HepG2 (cell line): ENCODE data around the gene STAT4. TPM values are rescaled to one million over a fixed set of nuclear protein-coding genes. Genes with fewer than 3 reads are reported as not detected.

Source experiments
- ATAC-seq: fragments of 200-7000 bp; cut with Tn5 transposase; 3 replicates; pipeline ENCODE4 v1.9.1; 2020; ENCODE audit warnings: mild to moderate bottlenecking, moderate library complexity
- BruUV-seq: library from RNA; stranded (reverse); fragments of 400-500 nt; replicated peaks from 2 replicates; lab custom pipeline; 2021; lab: Mats Ljungman, UMichigan
- CTCF ChIA-PET: fragments of 300-600 bp; formaldehyde crosslinking; extraction: SDS; loops from one replicate; lab custom pipeline; 2021; ENCODE audit warnings: low total read pairs, inconsistent platforms, low intra/inter-chr PET ratio; lab: Yijun Ruan, JAX
- POLR2A ChIA-PET: fragments of 350-600 bp; sonication (Branson Sonifier 250); formaldehyde crosslinking; loops from one replicate; lab custom pipeline; 2020; ENCODE audit warnings: antibody characterized with exemption, inconsistent platforms; lab: Yijun Ruan, JAX
- DNase-seq: peaks from one replicate; pipeline ENCODE4 v3.0.0-alpha.2; 2015; ENCODE audit warnings: low spot score
- FAIRE-seq: peaks from 3 replicates; lab custom pipeline; 2011; peaks lifted over from hg19 to GRCh38; lab: Jason Lieb, UNC
- H2AFZ ChIP-seq: one replicate; pipeline ENCODE4 v1.6.1; 2011; ENCODE audit warnings: low read length, inconsistent platforms
- H3K27ac ChIP-seq: fragments of 300-600 bp; 3 replicates; pipeline ENCODE4 v1.8.0; 2011; ENCODE audit warnings: mixed run types, mild to moderate bottlenecking, mixed read lengths, low read length, inconsistent platforms; ENCODE audit not compliant: insufficient read depth; ENCODE audit errors: extremely low read length
- H3K27me3 ChIP-seq, 2 experiments: fragments of 200-600 bp in 1 of 2; 2 replicates in 1 of 2; 3 replicates in 1 of 2; pipeline versions ENCODE4 v1.6.0 to v1.8.0; 2011; ENCODE audit warnings: low read length in 2 of 2, mild to moderate bottlenecking in 2 of 2, moderate library complexity in 2 of 2, inconsistent platforms in 1 of 2; ENCODE audit not compliant: insufficient read depth in 2 of 2, control insufficient read depth in 1 of 2
- H3K36me3 ChIP-seq, 2 experiments: fragments of 200-600 bp in 1 of 2; replicated peaks in 1 of 2; 2 replicates in 1 of 2; 3 replicates in 1 of 2; pipeline versions ENCODE4 v1.5.1 to v1.8.0; 2011; ENCODE audit warnings: low read length in 2 of 2, inconsistent platforms in 1 of 2; ENCODE audit not compliant: insufficient read depth in 2 of 2, control insufficient read depth in 1 of 2
- H3K4me1 ChIP-seq: 2 replicates; pipeline ENCODE4 v1.5.1; 2012; ENCODE audit warnings: low read length, inconsistent platforms; ENCODE audit not compliant: insufficient read depth
- H3K4me2 ChIP-seq: 2 replicates; pipeline ENCODE4 v1.6.0; 2011; ENCODE audit warnings: low read depth, low read length, inconsistent platforms
- H3K4me3 ChIP-seq, 3 experiments: fragments of 200-600 bp in 1 of 3; sonication (generic), shearing (Covaris generic) in 1 of 3; replicated peaks in 1 of 3; 2 replicates each; pipeline ENCODE4 v1.5.1; 2011 to 2016; ENCODE audit warnings: low read length in 3 of 3, inconsistent platforms in 2 of 3, low read depth in 2 of 3, mild to moderate bottlenecking in 2 of 3, control low read depth in 1 of 3, mixed read lengths in 1 of 3; ENCODE audit not compliant: insufficient read depth in 1 of 3
- H3K79me2 ChIP-seq: one replicate; pipeline ENCODE4 v1.6.1; 2011; ENCODE audit warnings: low read length, inconsistent platforms; ENCODE audit not compliant: insufficient read depth
- H3K9ac ChIP-seq: 2 replicates; pipeline ENCODE4 v1.6.0; 2011; ENCODE audit warnings: mild to moderate bottlenecking, low read depth, low read length, inconsistent platforms; ENCODE audit not compliant: insufficient read depth
- H3K9me3 ChIP-seq: 2 replicates; pipeline ENCODE4 v1.5.1; 2012; ENCODE audit warnings: mild to moderate bottlenecking, low read length
- H4K20me1 ChIP-seq: 2 replicates; pipeline ENCODE4 v1.6.0; 2011; ENCODE audit warnings: inconsistent platforms, mild to moderate bottlenecking, low read length, moderate library complexity; ENCODE audit not compliant: insufficient read depth
- FOXJ3 ChIP-seq: sonication (generic); formaldehyde crosslinking; IDR thresholded peaks from 2 replicates; pipeline ENCODE4 v1.4.0; 2020; ENCODE audit warnings: missing genetic modification reagents, mild to moderate bottlenecking, borderline replicate concordance
- WGBS: methylation state at CpG from one replicate; pipeline ENCODE4 v1.1.6; 2017; ENCODE audit warnings: low lambda C conversion rate; 5-methylcytosine and 5-hydroxymethylcytosine counted together
- in situ Hi-C: cut with HindIII; loops from 2 replicates; pipeline ENCODE4 v1.10.0; 2017; ENCODE audit warnings: low pct_unique_long_range_greater_than_20kb; ENCODE audit not compliant: extremely low pct_ligation_motif_present
- intact Hi-C: fragments of 100-400 bp; cut with micrococcal nuclease; formaldehyde crosslinking; loops from one replicate; pipeline ENCODE4 v1.10.0; 2022; ENCODE audit not compliant: unreplicated experiment
- polyA plus RNA-seq, 8 experiments: library from polyadenylated mRNA; depleted of rRNA in 3 of 8; stranded (reverse) in 7 of 8; unstranded in 1 of 8; fragments of >200 nt; fragmentation: Illumina TruSeq in 4 of 8; extraction: Trizol in 4 of 8; gene quantifications; 2 replicates each; pipeline versions ENCODE4 v1.2.1 to v1.2.3, GENCODE V29; 2011 to 2016; ENCODE audit warnings: low read depth in 4 of 8, missing spikeins in 1 of 8, mixed read lengths in 1 of 8; ENCODE audit not compliant: insufficient read depth in 1 of 8
- total RNA-seq, 5 experiments: library from RNA; depleted of rRNA; stranded (reverse); fragments of >200 nt; fragmentation: Illumina TruSeq; extraction: Trizol; gene quantifications; 2 replicates each; pipeline ENCODE4 v1.2.3, GENCODE V29; 2016; ENCODE audit warnings: low read depth in 1 of 5
- TF ChIP-seq, protein P1 (sequence below): sonication (generic); formaldehyde crosslinking; IDR thresholded peaks from 2 replicates; pipeline ENCODE4 v1.5.0; 2020; ENCODE audit warnings: mild to moderate bottlenecking, missing genetic modification reagents

The STAT4 gene
- total and polyA plus RNA-seq, 2 of the 13 experiments (the other 11 are each of a cell fraction or from before 2014, with no cell fraction given) = 0.37 TPM; not detected in 1

DNA sequence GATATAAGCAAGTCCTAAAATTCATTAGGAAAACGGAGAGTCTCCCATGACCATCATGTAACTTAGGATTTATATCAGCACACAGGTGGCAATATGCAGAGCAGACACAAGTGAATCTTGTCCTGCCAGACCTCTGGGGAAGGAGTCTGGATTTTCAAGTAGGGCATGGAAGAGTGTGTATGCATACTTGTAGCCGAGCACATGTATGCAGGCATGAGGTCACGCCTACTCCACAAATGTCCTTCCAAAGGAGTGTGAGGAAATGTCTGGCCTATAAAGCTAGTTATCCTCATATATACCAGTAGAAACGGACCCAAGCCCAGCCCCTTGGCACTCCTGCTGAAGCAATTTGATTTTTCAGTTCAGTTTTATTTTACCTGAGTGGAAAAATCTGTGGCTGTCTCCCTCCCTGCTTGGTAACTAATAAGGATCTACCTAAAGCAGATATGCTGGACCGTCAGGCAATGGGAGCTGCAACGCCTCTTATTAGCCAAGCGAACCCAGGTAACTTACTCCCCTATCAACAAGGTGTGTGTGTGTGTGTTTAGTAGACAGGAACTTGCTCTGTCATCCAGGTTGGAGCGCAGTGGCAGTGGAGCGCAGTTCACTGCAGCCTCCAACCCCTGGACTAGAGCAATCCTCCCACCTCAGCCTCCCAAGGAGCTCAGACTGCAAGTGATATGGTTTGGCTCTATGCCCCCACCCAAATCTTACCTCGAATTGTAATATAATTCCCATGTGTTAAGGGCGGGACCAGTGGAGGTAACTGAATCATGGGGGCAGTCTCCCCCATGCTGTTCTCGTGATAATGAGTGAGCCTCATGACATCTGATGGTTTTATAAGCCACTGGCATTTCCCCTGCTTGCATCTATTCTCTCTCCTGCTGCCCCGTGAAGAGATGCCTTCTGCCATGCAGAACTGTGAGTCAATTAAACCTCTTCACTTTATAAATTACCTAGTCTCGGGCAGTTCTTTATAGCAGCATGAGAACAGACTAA is 139.6 kb downstream of the STAT4 start:
- Histone ChIP-seq H4K20me1 (no peaks in the 10 kb centered on the region), H3K4me1 (peaks cover 29% of the 10 kb centered on the region), H2AFZ (no peak overlapping the region), H3K36me3 (peaks cover 10 to 47% of the 10 kb centered on the region in 2 experiments; a peak in 4 of 5 replicates), H3K79me2 (peaks cover 17% of the 10 kb centered on the region), H3K9ac (no peak overlapping the region), H3K9me3 (no peaks in the 10 kb centered on the region), H3K27ac (no peak overlapping the region), H3K27me3 (no peaks in the 10 kb centered on the region; a peak in 1 of 5 replicates), H3K4me3 (no peak overlapping the region), H3K4me2 (no peak overlapping the region)
- CTCF ChIA-PET = no interaction called here
- POLR2A ChIA-PET = interaction anchor here (1.2 to 1.9 kb wide), 2 partner anchors 9 to 10 kb away, joined by 4 to 10 read pairs; no protein-coding TSS in a partner anchor
- ATAC-seq (no peak), DNase-seq (no peak), FAIRE-seq (no peak)
- no peak for TF ChIP-seq FOXJ3 (CRISPR knock-in tag)
- TF ChIP-seq, protein P1, sequence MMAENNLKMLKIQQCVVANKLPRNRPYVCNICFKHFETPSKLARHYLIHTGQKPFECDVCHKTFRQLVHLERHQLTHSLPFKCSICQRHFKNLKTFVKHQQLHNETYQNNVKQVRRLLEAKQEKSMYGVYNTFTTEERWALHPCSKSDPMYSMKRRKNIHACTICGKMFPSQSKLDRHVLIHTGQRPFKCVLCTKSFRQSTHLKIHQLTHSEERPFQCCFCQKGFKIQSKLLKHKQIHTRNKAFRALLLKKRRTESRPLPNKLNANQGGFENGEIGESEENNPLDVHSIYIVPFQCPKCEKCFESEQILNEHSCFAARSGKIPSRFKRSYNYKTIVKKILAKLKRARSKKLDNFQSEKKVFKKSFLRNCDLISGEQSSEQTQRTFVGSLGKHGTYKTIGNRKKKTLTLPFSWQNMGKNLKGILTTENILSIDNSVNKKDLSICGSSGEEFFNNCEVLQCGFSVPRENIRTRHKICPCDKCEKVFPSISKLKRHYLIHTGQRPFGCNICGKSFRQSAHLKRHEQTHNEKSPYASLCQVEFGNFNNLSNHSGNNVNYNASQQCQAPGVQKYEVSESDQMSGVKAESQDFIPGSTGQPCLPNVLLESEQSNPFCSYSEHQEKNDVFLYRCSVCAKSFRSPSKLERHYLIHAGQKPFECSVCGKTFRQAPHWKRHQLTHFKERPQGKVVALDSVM (CRISPR knock-in tag) = peak; percentile 44; the same call in 1 of the 2 replicates
- WGBS = 99% methylated on average over 14 of the region's 14 CpGs
- in situ Hi-C loops = no loop called here
- no TSS peak for BruUV-seq
- intact Hi-C loops = loop anchor here (10.0 kb wide), 2 partner anchors 196 to 676 kb away; no protein-coding TSS in a partner anchor
